HG03135 (cell line): Measurements from ENCODE around the gene IQGAP1.
"Not testable (repeated sequence)": the region's sequence is repeated elsewhere in the genome, so short reads cannot be mapped to it uniquely, and the experiment has no call there.

Source experiments
- ATAC-seq: cut with Tn5 transposase; IDR thresholded peaks from one replicate; pipeline ENCODE4 v1.9.1; 2021; ENCODE audit warnings: mild to moderate bottlenecking, moderate library complexity; ENCODE audit not compliant: unreplicated experiment

The IQGAP1 gene

DNA sequence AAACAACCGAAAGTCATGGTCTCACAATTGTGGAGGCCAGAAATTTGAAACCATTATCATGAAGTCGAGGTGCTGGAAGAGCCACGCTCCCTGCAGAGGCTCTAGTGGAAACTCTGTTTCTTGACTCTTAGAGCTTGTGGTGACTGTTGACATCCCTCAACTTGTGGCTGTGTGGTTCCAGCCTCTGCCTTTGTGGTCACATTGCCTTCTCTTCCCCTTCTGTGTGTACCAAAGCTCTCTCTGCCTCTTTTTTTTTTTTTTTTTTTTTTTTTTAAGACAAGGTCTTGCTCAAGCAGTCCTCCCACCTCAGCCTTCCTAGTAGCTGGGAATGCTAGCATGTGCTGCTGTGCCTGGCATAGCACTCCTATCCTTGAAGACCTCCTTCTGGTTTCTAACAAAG is 93.0 kb downstream of the IQGAP1 start:
- no peak for ATAC-seq

DNA sequence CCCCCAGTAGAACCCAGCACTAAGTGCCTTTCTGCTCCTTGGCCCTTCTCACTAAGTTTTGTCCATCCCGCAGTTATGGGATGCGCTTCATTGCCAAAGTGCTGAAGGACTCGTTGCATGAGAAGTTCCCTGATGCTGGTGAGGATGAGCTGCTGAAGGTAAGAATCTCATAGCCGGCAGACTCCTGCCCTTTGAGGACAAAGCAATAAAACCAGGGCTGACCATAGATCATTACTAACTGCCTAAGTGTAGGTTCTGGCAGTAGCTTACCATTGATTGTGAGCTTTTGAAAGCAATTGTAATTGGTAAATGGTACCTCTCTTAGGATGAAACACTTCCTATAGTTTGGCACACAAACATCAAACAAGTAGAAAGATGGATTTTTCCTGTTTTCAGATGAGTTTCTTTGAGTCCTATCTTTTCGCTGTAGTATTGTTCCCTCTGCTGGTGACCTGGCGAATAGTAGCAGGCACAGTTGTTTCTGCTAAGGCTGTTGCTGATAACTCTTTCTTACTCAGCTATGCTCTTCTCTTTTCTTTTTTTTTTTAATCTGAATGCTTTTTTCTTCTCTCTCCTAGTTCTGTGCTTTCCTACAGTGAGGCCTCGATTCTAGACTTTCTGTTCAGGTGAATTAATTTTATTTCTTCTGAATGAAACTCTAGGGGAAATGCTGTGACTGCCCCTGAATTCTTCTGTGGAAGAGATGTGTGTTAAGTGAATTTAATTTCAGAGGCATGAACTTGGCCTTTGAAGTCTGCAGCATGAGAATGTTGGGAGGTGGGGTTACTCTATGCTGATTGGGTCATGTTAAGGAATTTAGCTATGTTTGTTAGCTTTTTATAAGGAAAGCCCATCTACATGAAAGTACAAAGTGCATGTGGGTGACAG is 94.3 kb downstream of the IQGAP1 start:
- ATAC-seq, result no peak

DNA sequence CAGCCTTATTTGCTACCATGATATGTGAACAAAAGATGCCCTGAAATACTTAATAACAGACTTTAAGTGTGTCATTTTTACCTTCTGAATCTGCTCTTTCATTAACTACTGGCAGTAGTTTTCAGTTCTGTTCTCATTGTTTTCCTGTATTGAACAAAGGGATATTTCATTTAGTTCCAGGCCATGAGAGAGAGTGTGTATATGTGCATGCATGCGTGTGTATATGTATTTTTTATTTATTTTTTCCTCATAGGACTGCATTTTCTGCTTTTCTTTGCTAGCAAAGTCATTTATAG is 94.9 kb downstream of the IQGAP1 start:
- no peak for ATAC-seq

DNA sequence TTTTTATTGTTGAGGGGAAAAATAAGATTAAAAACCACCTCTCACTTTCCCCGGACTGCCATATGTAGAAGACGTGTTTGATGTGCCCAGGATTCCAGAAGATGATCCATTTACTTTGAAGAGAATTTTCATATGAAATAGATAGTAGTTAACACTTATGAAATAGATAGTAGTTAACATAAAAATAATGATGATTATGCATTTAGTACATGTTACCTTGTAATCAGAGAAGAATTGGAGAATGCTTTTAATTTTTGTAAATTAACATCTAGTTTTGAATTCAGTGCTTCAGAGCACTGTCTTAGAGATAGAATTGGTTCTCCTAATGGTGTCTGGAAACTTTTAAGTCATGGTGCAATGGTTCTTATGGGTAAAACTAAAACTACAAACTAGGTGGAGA is 95.6 kb downstream of the IQGAP1 start:
- no peak for ATAC-seq

DNA sequence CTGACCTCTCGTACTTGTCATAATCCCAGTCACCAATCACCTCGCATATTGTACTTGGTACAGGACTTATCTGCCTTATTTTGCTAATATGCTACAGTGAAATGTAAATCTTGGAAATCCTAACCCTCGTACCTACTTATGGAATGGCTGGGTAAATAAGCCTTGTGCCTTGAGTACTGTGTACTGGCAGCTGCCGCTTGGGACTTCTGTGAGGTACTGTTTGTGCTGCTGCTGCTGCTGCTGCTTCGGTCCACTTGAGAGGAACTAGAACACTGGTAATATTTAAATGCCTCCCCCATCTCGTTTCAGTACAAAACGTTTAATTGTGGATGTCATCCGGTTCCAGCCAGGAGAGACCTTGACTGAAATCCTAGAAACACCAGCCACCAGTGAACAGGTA is 99.1 kb downstream of the IQGAP1 start:
- ATAC-seq, result no peak

DNA sequence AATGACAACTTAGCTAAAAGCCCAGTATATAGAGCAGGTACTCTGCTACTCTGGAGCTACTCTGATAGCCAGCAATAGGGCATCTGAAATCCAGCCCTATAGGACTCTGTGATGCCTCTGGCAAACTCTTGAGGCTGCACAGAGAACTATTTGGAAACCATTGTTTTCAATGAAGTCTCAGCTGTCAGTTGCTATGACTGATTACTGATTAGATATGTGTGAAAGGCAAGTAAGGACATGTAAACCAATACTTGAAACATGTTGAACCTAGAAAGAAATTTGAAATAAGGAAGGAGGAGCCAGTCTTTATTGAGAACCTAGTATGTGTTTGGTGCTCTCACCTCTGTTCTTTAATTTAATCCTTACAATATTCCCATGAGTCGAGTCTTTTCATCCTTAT is 101.5 kb downstream of the IQGAP1 start:
- ATAC-seq, result no peak

DNA sequence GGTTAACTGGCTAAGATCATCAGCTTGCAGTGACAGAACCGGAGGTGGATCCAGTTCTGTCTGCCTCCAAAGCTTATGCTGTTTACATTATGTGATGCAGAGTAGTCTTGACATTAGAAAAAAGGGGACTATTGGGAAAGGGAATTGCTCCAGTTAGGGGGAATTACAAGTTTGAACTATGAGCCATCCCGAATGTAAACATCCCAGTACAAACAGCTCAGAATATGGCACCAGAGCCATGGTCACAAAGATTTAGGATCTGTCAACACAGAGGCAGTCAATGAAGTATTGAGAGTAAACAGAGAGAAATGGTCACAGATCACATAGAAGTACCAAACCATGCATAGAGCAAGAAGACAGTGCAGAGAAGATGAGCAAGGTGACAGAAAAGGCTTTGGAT is 101.9 kb downstream of the IQGAP1 start:
- no peak for ATAC-seq

DNA sequence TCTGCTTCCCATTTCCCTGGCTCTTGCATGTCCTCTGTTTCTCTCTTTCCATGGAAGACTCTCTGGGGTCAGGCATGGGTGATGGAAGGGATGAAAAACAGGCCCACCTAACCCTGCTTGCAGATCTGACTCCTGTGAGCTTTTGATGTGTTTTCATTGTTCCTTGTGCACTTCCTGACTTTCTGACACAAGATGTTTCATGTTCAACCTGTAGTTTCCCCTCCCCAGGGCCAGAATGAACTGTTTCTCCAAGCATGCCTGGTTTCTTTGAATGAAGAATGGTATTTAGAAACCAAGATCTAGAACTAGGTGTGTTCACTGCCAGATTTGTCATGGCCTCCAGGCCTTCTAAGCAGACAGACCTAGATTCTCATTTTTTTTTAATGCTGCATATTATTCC is 105.6 kb downstream of the IQGAP1 start:
- no peak for ATAC-seq

DNA sequence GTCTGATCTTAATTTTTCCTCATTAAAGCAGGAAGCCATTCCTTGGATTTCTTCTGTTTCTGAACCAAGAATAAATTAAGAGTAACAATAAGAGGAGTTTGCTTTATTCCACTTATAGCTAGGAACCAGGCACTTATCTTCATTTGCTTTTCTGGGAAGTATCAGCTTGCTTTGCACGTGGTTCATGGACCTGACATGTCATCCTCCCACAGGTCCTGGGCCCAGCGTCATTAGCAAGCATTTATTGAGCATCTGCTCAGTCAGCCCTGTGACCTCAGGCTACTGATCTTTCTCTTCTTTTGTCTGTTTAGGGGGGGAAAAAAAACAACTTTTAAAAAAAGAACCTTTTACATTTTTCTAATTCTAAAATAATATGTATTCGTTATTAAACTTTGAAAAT is 107.0 kb downstream of the IQGAP1 start:
- no peak for ATAC-seq

DNA sequence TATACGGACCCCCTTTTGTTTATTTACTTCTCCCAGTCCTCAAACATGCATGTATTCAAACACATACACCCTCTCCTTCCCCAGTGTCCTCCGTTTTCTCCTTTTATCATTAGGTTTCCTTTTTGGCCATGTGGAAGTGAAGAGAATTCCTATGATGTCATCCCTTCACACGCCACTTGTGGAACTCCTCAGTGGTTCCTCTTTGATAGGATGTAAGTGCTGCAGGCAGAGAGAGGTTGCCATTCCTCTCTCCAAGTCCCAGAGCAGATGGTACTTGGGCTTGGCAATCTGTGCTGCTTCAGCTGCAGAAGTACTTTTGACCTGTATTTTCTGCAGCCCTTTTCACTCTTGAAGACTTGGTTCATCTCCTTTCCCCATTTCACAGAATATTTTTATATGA is 108.7 kb downstream of the IQGAP1 start:
- ATAC-seq, result no peak

DNA sequence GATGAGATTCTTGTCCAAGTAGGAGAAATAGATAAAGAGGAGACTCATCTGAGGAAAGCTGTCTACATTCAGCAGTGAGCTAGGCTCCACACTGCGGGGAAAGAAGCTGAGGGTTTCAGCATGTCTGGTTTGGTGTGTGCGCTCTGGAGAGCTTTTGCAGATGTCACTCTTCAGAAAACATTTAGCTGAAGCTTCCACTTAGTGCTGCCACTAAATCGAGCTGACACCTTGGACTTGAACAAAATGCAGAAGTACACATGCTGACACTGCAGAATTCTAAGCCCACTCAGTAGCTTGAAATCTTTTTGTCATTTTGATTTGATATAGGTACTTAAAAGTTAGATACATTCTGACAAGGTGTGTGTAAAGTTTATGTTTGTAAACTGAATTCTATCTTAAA is 109.3 kb downstream of the IQGAP1 start:
- no peak for ATAC-seq

DNA sequence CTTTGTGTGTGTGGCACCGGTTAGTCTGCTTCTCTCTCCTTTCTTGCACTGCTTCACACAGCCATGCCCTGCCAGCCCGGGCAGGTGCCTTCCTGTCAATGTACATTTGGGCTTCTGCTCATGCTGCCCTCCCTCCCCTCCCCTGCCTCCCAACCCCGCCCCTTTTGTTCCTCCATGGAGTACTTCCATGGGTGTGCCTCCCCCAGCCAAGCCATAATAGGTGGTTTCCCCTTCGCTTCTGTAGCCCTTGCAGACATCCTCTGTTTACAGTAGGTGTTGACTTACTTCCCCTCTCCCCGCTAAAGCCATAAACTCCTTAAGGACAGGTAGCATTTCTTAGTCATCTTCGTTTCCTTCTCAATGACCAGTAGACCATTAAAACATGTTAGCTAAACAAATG is 109.9 kb downstream of the IQGAP1 start:
- no peak for ATAC-seq

DNA sequence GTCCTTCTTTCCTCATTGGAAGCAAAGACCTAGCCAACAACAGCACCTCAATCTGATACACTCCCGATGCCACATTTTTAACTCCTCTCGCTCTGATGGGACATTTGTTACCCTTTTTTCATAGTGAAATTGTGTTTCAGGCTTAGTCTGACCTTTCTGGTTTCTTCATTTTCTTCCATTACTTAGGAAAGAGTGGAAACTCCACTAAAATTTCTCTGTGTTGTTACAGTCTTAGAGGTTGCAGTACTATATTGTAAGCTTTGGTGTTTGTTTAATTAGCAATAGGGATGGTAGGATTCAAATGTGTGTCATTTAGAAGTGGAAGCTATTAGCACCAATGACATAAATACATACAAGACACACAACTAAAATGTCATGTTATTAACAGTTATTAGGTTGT is 112.1 kb downstream of the IQGAP1 start:
- ATAC-seq, result no peak

DNA sequence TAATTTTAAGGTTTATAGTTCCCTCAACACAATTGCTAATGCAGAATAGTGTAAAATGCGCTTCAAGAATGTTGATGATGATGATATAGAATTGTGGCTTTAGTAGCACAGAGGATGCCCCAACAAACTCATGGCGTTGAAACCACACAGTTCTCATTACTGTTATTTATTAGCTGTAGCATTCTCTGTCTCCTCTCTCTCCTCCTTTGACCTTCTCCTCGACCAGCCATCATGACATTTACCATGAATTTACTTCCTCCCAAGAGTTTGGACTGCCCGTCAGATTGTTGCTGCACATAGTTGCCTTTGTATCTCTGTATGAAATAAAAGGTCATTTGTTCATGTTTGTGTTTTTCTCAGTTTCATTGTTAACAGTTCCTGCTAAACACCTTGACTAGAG is 113.9 kb downstream of the IQGAP1 start:
- no peak for ATAC-seq

DNA sequence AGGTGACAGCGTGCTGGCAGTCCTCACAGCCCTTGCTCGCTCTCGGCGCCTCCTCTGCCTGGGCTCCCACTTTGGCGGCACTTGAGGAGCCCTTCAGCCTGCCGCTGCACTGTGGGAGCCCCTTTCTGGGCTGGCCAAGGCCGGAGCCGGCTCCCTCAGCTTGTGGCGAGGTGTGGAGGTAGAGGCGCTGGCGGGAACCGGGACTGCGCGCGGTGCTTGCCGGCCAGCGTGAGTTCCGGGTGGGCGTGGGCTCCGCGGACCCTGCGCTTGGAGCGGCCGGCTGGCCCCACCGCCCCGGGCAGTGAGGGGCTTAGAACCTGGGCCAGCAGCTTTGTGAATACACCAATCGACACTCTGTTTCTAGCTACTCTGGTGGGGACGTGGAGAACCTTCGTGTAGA is 122.7 kb downstream of the IQGAP1 start:
- ATAC-seq, result not testable (repeated sequence)

DNA sequence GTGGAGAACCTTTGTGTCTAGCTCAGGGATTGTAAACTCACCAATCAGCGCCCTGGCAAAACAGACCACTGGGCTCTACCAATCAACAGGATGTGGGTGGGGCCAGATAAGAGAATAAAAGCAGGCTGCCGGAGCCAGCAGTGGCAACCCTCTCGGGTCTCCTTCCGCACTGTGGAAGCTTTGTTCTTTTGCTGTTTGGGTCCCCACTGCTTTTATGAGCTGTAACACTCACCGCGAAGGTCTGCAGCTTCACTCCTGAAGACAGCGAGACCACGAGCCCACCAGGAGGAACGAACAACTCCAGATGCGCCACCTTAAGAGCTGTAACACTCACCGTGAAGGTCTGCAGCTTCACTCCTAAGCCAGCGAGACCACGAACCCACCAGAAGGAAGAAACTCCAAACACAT is 123.2 kb downstream of the IQGAP1 start:
- not testable (repeated sequence) for ATAC-seq

DNA sequence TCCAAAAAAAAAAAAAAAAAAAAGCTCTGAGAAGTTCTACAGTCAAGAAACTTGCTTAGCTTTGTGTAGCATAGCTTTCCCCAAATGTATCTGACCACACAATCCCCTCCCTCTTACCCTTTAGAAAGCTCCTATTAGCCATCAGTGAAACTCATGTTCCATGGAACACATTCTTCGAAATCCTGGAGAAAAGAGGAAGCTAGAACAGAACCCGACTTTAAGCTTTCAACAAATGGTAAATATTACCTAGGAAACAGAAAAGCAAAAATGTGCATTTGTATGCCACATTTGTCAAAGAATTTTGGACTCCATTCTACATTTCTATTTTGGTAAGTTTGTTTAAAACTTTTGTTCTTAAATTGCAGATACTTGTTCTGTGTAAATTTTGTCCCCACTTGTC is 124.2 kb downstream of the IQGAP1 start:
- no peak for ATAC-seq

DNA sequence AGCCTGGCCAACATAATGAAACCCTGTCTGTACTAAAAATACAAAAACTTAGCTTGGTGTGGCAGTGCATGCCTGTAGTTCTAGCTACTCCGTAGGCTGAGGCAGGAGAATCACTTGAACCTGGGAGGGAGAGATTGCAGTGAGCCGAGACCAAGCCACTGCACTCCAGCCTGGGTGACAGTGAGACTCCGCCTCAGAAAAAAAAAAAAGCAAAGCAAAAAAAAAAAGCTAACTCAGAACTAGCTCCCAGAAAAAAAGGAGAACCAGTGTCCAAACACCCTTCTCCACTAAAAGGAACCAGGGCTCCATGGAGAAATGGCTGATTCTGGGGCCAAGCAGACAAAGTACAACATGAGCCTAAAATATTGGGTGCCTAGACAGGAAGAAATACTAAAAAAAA is 124.9 kb downstream of the IQGAP1 start:
- no peak for ATAC-seq

DNA sequence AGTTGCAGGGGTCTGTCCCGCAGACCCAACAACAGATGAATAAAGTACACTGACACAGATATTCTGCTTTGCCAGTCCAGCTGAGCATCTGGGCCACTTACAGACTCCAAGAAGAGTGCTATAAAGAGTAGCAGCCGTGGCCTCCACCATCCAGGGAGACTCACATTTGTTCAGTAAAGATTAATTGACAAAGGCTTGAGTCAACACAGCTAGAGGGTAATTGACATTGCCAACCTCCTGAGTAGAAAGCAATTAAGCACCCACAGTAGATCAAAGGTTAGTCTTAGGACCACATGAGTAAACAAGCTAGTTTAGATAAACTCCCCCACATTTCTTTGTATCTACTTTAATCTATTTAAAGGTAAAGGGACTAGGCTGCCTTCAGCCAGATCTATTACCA is 125.4 kb downstream of the IQGAP1 start:
- no peak for ATAC-seq

DNA sequence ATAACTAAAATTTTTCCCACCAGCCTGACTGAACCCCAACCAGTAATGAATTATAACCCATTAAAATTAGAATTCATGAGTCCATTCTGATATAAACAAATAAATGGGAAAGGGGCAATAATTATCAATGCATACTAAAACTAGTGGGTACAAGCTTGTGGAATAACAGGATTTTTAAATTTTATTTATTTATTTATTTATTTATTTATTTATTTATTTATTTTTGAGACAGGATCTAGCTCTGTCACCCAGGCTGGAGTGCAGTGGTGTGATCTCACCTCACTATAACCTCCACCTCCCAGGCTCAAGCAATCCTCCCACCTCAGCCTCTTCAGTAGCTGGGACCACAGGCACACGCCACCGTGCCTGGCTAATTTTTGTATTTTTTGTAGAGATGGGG is 125.9 kb downstream of the IQGAP1 start:
- not testable (repeated sequence) for ATAC-seq

DNA sequence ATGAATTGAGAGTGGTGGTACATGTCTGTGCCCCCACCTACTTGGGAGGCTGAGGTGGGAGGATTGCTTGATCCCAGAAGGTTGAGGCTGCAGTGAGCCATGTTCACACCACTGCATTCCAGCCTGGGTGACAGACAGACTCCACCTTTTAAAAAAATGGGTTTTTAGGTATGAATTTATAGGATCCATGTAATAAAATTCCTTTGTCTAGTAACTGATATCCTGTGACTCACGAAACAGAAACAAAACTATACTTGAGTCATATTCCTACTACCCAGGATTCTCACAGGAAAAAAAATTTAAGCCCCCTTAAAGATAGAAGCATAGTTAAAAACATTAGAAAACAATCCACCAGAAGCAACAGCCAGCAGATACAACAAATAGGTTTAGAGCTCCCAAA is 131.6 kb downstream of the IQGAP1 start:
- ATAC-seq, result no peak

DNA sequence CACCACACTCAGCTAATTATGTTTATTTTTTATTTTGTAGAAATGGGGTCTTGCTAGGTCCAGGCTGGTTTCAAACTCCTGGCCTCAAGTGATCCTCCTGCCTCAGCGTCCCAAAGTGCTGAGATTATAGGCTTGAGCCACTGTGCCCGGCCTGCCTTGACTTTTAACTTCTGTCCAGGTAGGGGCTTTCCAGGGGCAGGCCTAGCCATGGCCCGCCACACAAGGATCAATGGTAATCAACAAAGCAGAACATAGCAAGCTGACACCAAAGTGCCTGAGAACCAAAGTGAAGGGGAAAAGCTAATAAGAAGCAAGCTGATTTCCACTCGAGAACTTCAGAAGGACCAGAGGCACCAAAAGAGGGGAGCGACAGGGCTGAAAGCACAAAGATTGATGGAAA is 132.3 kb downstream of the IQGAP1 start:
- ATAC-seq, result no peak

DNA sequence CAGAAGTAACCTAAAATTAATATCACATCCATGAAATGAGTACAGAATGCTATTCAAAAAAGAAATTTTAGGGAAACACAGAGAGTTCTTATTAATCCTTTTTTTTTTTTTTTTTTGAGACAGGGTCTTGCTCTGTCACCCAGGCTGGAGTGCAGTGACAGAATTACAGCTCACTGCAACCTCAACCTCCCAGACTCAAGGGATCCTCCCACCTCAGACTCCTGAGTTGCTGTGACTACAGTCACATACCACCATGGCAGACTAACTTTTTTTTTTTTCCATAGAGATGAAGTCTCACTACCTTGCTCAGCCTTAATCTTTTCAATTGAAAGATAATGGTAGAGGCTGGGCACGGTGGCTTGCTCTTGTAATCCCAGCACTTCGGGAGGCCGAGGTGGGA is 135.3 kb downstream of the IQGAP1 start:
- ATAC-seq, result no peak
